NCI-H1092 (cell line): ENCODE data around the gene PRMT1.
"Not testable (repeated sequence)": the region's sequence is repeated elsewhere in the genome, so short reads cannot be mapped to it uniquely, and the experiment has no call there.

Experiments used
- DNase-seq: peaks from one replicate; lab custom pipeline; 2025; lab: John Stamatoyannopoulos, UW

The PRMT1 gene

GRCh38 chr19:49677231-49677900 is at the start of gene PRMT1:
Gene PRMT1, plus strand, starts transcription at chr19:49677271. Its CDS starts 10 bp downstream, at chr19:49677281.
- DNase-seq, result no peak

- DNase-seq, result no peak
Measured at GRCh38 chr19:49629659-49630058, 47.4 kb upstream of the PRMT1 start.

GRCh38 chr19:49631014-49631588 is 46.0 kb upstream of the PRMT1 start:
- no peak for DNase-seq

GRCh38 chr19:49631610-49632192 is 45.4 kb upstream of the PRMT1 start:
- no peak for DNase-seq

GRCh38 chr19:49632576-49632975 is 44.5 kb upstream of the PRMT1 start:
- no peak for DNase-seq

GRCh38 chr19:49633273-49633672 is 43.8 kb upstream of the PRMT1 start:
- not testable (repeated sequence) for DNase-seq

GRCh38 chr19:49635530-49636232 is 41.4 kb upstream of the PRMT1 start:
- DNase-seq, result no peak

- DNase-seq, result no peak
Measured at GRCh38 chr19:49636233-49636932, 40.7 kb upstream of the PRMT1 start.

- DNase-seq, result no peak
Measured at GRCh38 chr19:49637821-49638738, 39.0 kb upstream of the PRMT1 start.

GRCh38 chr19:49639401-49640112 is 37.5 kb upstream of the PRMT1 start:
- DNase-seq, result no peak

GRCh38 chr19:49640113-49640898 is 36.8 kb upstream of the PRMT1 start, which contains the start of gene RRAS:
Gene RRAS, minus strand, starts transcription at chr19:49640143. Its CDS starts 45 bp downstream, at chr19:49640098.
- peak; percentile 95 for DNase-seq

GRCh38 chr19:49641688-49642491 is 35.2 kb upstream of the PRMT1 start, which contains the start of gene SCAF1:
Gene SCAF1, plus strand, starts transcription at chr19:49642209. Its CDS starts 2,818 bp downstream, at chr19:49645027.
- peak; percentile 97 for DNase-seq

GRCh38 chr19:49642492-49643035 is 34.5 kb upstream of the PRMT1 start:
- no peak for DNase-seq

- no peak for DNase-seq
Measured at GRCh38 chr19:49643466-49643865, 33.6 kb upstream of the PRMT1 start.

GRCh38 chr19:49645592-49645991 is 31.5 kb upstream of the PRMT1 start:
- no peak for DNase-seq

- no peak for DNase-seq
Measured at GRCh38 chr19:49645995-49646394, 31.1 kb upstream of the PRMT1 start.

- DNase-seq, result no peak
Measured at GRCh38 chr19:49646586-49646985, 30.5 kb upstream of the PRMT1 start.
